Fibroblast of mammary gland (primary cell): ENCODE data around the gene ADAMTS4.

ENCODE experiments used
- DNase-seq: peaks from one replicate; pipeline ENCODE4 v3.0.0-alpha.2; 2010; ENCODE audit warnings: low read depth
- H3K4me3 ChIP-seq: 2 replicates; pipeline ENCODE4 v1.5.1; 2011; ENCODE audit warnings: low read depth, mild to moderate bottlenecking, low read length, moderate library complexity; ENCODE audit not compliant: control insufficient read depth
- TF ChIP-seq, protein P1 (sequence below): conservative IDR thresholded peaks from 2 replicates; pipeline ENCODE4 v1.5.1; 2011; ENCODE audit warnings: low read depth, low read length, inconsistent platforms; ENCODE audit not compliant: control insufficient read depth, insufficient read depth

The ADAMTS4 gene

DNA sequence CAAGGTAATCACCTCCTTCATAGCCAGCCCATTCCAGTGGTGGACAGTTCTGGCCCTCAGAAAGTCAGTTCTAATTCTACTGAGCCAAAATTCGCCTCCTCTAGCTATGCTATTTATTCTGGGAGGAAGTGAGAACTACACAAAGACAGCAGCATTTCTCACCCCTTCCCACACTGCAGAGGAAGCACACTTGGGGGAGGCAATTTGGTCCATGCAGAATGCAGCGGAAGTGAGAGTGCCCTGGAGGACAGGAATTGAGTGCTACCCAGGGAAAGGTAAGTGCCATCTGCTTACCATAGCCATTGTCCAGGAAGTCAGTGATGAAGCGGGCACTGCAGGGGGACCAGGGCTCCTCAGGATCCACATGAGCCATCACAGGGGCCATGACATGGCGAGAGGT, 3.7 kb downstream of the ADAMTS4 start:
- H3K4me3 ChIP-seq: peak overlapping the region; percentile 1
- no peak for DNase-seq
- TF ChIP-seq, protein P1, sequence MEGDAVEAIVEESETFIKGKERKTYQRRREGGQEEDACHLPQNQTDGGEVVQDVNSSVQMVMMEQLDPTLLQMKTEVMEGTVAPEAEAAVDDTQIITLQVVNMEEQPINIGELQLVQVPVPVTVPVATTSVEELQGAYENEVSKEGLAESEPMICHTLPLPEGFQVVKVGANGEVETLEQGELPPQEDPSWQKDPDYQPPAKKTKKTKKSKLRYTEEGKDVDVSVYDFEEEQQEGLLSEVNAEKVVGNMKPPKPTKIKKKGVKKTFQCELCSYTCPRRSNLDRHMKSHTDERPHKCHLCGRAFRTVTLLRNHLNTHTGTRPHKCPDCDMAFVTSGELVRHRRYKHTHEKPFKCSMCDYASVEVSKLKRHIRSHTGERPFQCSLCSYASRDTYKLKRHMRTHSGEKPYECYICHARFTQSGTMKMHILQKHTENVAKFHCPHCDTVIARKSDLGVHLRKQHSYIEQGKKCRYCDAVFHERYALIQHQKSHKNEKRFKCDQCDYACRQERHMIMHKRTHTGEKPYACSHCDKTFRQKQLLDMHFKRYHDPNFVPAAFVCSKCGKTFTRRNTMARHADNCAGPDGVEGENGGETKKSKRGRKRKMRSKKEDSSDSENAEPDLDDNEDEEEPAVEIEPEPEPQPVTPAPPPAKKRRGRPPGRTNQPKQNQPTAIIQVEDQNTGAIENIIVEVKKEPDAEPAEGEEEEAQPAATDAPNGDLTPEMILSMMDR: no peak

DNA sequence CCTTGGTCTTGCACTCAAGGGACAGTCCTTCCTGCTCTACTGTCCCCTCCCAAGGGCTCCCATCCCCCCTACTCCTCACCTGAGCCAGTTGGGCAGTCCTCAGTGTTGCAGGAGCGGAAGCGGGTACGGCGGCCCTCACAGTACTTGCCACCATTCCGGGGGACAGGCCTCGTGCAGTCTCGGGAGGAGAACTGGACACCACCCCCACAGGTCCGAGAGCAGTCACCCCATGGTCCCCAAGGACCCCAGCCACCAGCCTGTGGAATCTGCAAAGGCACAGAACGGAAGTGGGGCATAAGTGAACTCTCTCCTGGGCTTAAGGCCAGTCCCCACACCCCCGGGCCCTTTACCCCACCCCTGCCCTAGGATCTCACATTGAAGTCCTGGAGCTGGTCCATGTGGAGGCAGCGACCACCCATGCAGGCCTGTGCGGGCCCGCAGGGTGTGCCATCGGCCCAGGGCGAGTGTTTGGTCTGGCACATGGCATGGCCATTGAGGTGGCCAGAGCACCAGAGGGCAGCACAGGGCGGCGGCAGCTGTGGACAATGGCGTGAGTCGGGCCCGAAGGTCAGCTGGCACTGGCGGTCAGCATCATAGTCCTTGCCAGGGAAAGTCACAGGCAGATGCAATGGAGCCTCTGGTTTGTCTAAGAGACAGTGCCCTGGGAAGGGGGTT, 5.2 kb downstream of the ADAMTS4 start:
- H3K4me3 ChIP-seq: no peak overlapping the region
- TF ChIP-seq, protein P1: no peak
- DNase-seq: peak; percentile 49

DNA sequence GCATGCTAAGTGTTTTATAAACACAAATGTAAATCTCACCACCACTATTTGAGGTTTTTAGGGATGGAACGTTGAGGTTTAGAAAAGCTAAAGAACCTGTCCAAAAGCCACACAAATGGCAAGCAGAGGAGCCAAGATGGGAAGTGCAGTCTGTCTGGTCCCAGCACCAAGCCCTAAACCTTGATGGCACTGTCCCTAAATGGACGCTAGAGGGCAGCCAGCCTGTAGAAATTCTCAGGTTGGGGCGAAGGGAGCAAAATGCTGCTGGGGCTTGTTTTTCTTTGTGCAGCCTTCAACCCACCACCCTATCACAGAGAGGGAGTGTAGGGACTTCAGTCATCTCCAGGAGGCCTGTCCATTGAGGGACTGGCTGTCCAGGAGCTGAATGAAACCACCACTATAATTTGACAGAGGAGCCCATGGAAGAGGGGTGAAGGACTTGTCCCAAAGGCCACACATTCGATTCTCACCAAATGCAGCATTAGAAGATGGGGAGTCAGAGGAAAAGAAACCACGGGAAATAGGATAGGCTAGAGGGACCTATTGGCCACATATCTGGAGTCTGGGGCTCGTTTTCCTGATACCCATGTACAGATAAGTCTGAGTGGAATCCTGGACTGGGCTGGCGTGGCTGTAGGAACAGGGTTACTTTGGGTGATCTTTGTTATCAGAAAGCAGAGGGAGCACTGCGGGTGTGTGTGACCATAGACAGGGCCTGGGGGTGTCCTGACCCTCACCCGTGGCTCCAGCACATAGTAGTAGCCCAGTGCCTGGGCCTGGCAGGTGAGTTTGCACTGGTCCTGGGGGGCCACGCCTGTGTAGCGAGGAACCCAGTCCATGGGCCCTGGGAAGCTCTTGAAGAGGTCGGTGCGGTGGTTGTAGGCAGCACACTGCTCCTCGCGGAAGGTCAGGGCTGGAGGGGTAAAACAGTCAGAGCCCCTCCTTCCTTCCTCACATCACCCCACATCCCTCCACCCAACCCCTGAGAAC, 6.1 kb downstream of the ADAMTS4 start:
- H3K4me3 ChIP-seq: no peak overlapping the region
- DNase-seq: peak; percentile 84
- TF ChIP-seq, protein P1: peak; percentile 91

DNA sequence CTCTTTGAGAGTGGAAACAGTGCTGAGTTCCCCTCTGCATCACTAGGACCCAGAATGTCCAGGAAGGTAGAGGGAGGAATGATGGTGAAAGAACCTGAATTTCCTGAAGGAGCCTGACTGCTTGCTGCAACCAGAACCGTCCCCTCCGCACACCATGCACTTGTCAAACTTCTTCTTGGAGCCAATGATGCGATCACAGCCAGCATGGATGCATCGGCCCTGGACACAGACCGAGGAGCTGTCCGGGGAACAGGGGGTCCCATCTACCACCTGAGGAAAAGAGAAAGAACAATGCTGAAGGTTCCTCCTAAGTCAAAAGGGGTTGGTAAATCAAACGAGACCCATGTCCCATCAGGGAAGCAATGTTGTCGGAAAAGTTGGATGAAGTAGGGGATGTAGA, 6.9 kb downstream of the ADAMTS4 start:
- DNase-seq: no peak
- TF ChIP-seq, protein P1: no peak
- H3K4me3 ChIP-seq: no peak overlapping the region

DNA sequence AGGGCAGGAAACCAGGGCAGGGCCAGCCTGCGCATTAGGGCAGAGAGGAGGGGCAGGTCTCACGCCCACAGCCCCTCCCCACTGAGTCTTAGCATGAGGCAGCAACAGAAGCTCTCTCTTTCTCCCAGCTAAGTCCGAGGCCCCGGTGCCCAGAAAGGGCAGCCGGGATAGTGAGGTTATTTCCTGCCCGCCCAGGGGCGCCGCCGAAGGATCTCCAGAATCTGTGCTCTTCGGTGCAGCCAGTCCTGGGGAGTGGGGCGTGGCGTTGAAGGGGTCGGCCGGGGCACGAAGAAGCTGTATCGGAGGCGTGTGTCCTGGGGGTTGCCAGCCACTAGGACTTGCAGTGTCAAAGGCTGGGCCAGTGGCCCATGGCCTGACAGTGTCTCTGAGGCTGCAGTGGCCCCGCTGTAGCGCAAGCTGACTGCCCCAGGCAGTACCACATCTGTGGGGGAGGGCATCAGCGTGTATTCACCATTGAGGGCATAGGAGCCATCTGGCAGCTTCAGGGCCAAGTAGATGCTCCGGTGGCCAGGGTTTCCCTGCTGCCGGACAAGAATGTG, 7.8 kb downstream of the ADAMTS4 start:
- TF ChIP-seq, protein P1: no peak

DNA sequence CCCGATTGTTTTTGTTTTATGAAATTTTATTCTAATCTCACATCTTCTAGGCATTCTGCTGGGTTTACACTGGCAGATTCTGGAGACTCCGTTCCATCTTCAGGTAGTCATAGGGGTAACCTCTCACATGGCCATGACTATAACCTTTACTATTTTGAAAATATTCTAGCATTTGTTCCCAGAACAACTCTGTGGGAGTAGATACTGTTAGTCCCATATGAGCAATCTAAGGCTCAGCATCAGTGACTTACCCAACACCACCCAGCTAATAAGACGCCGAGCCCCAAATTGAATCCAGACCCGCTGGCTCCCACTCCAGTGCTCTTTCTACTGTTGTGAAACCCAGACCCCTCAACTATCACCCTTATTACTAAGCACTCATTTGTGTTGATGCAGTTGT, 9.8 kb downstream of the ADAMTS4 start:
- no peak overlapping the region for H3K4me3 ChIP-seq
- TF ChIP-seq, protein P1: no peak
- DNase-seq: peak; percentile 99

More for the DNA sequence above, 7.8 kb downstream of the ADAMTS4 start:
- peak; percentile 33 for DNase-seq
- H3K4me3 ChIP-seq: no peak overlapping the region
